ENCODE data around the gene PRKCE. TPM values are rescaled to one million over a fixed set of nuclear protein-coding genes. Genes with fewer than 3 reads are reported as not detected.

PRKCE gene
- total RNA-seq, 2 donors from 2014 or later = 5.8 to 18.1 TPM

GRCh38 chr2:45918463-45919159 lies 267.1 kb downstream of the PRKCE start:
- Histone ChIP-seq H3K9me3 (no peaks in the 10 kb centered on the region), H3K27me3 (replicated peaks; ENCODE audit: insufficient read depth) (no peaks in the 10 kb centered on the region), H3K4me3 (no peak overlapping the region), H3K4me1 (ENCODE audit: control insufficient read depth in 1 of 2, low read depth in 2 of 2) (no peaks in the 10 kb centered on the region), H3K27ac (no peak overlapping the region), H3K36me3 (no peaks in the 10 kb centered on the region)
- ATAC-seq (ENCODE audit: insufficient number of reproducible peaks, low FRiP score, low read depth) (no peak), DNase-seq (ENCODE audit: low spot score) (no peak)
- TF ChIP-seq CTCF (IDR thresholded peaks at IDR 0.05) = no peak

GRCh38 chr2:45919160-45919650 lies 267.7 kb downstream of the PRKCE start:
- Histone ChIP-seq H3K27ac (no peak overlapping the region), H3K27me3 (replicated peaks; ENCODE audit: insufficient read depth) (no peaks in the 10 kb centered on the region), H3K4me3 (no peak overlapping the region), H3K9me3 (no peaks in the 10 kb centered on the region), H3K36me3 (no peaks in the 10 kb centered on the region), H3K4me1 (ENCODE audit: control insufficient read depth in 1 of 2, low read depth in 2 of 2) (no peaks in the 10 kb centered on the region)
- no peak for TF ChIP-seq CTCF (IDR thresholded peaks at IDR 0.05)
- ATAC-seq (ENCODE audit: insufficient number of reproducible peaks, low FRiP score, low read depth) (no peak), DNase-seq (ENCODE audit: low spot score) (no peak)

- no peak overlapping the region for H3K27ac ChIP-seq
- no peaks in the 10 kb centered on the region for H3K9me3 ChIP-seq
- ATAC-seq (ENCODE audit: insufficient number of reproducible peaks, low FRiP score, low read depth) = no peak
- H3K27me3 ChIP-seq (replicated peaks; ENCODE audit: insufficient read depth) = no peaks in the 10 kb centered on the region
- DNase-seq (ENCODE audit: low spot score) = no peak
- H3K36me3 ChIP-seq = no peaks in the 10 kb centered on the region
- no peak overlapping the region for H3K4me3 ChIP-seq
- no peak for TF ChIP-seq CTCF (IDR thresholded peaks at IDR 0.05)
- H3K4me1 ChIP-seq (ENCODE audit: control insufficient read depth in 1 of 2, low read depth in 2 of 2) = peaks cover 0 to under 1% of the 10 kb centered on the region in 2 donors
Measured at GRCh38 chr2:45919711-45920111, 268.2 kb downstream of the PRKCE start.

- Histone ChIP-seq H3K27ac (no peak overlapping the region), H3K27me3 (replicated peaks; ENCODE audit: insufficient read depth) (no peaks in the 10 kb centered on the region), H3K9me3 (no peaks in the 10 kb centered on the region), H3K4me3 (no peak overlapping the region), H3K36me3 (no peaks in the 10 kb centered on the region), H3K4me1 (ENCODE audit: control insufficient read depth in 1 of 2, low read depth in 2 of 2) (peaks cover 9 to 19% of the 10 kb centered on the region in 2 donors)
- no peak for TF ChIP-seq CTCF (IDR thresholded peaks at IDR 0.05)
- ATAC-seq (ENCODE audit: insufficient number of reproducible peaks, low FRiP score, low read depth) (no peak), DNase-seq (ENCODE audit: low spot score) (no peak)
Measured at GRCh38 chr2:45921921-45922320, 270.4 kb downstream of the PRKCE start.

GRCh38 chr2:45922577-45922988 lies 271.1 kb downstream of the PRKCE start:
- H3K4me1 ChIP-seq (ENCODE audit: control insufficient read depth in 1 of 2, low read depth in 2 of 2) = peaks cover 9 to 19% of the 10 kb centered on the region in 2 donors
- no peak overlapping the region for H3K4me3 ChIP-seq
- no peak for DNase-seq (ENCODE audit: low spot score)
- no peaks in the 10 kb centered on the region for H3K9me3 ChIP-seq
- no peak for ATAC-seq (ENCODE audit: insufficient number of reproducible peaks, low FRiP score, low read depth)
- no peak overlapping the region for H3K27ac ChIP-seq
- no peaks in the 10 kb centered on the region for H3K27me3 ChIP-seq (replicated peaks; ENCODE audit: insufficient read depth)
- no peak for TF ChIP-seq CTCF (IDR thresholded peaks at IDR 0.05)
- no peaks in the 10 kb centered on the region for H3K36me3 ChIP-seq
